ENCODE results near the gene CASKIN2. TPM values are rescaled to one million over a fixed set of nuclear protein-coding genes. Genes with fewer than 3 reads are reported as not detected.

The CASKIN2 gene
- 10 to 100 TPM in 2 of 4 donors, 1 to 10 TPM in 2; 5.6 to 26.6 (median 10.2) TPM for total RNA-seq

- no peak for TF ChIP-seq CTCF (IDR thresholded peaks at IDR 0.05; ENCODE audit: low read depth)
Observed at GRCh38 chr17:75515496-75516254, at the start of gene CASKIN2. Gene CASKIN2 (minus strand): TSS chr17:75515537. CDS start chr17:75513804, 1,733 bp downstream.

GRCh38 chr17:75565066-75565465, 49.7 kb upstream of the CASKIN2 start:
- TF ChIP-seq CTCF (IDR thresholded peaks at IDR 0.05; ENCODE audit: low read depth): no peak

GRCh38 chr17:75564195-75564594, 48.9 kb upstream of the CASKIN2 start:
- TF ChIP-seq CTCF (IDR thresholded peaks at IDR 0.05; ENCODE audit: low read depth): no peak

GRCh38 chr17:75563063-75563758, 47.9 kb upstream of the CASKIN2 start:
- TF ChIP-seq CTCF (IDR thresholded peaks at IDR 0.05; ENCODE audit: low read depth): no peak

GRCh38 chr17:75561927-75562603, 46.7 kb upstream of the CASKIN2 start:
- TF ChIP-seq CTCF (IDR thresholded peaks at IDR 0.05; ENCODE audit: low read depth): no peak

GRCh38 chr17:75559958-75560533, 44.7 kb upstream of the CASKIN2 start:
- no peak for TF ChIP-seq CTCF (IDR thresholded peaks at IDR 0.05; ENCODE audit: low read depth)
